Endothelial cell of umbilical vein (primary cell): Measurements from ENCODE around the gene MAS1L. TPM values are rescaled to one million over a fixed set of nuclear protein-coding genes. Genes with fewer than 3 reads are reported as not detected.
"Not testable (repeated sequence)": the region's sequence is repeated elsewhere in the genome, so short reads cannot be mapped to it uniquely, and the experiment has no call there.

Experiments used
- BruUV-seq: library from RNA; stranded (reverse); fragments of 400-500 nt; replicated peaks from 2 replicates; lab custom pipeline; 2021; lab: Mats Ljungman, UMichigan
- CTCF ChIA-PET: fragments of 300-600, 350-600 bp; sonication (Branson Sonifier 250); formaldehyde crosslinking; loops from one replicate; lab custom pipeline; 2021; ENCODE audit warnings: antibody characterized with exemption, inconsistent platforms; lab: Charles Lee
- POLR2A ChIA-PET: fragments of 300-600, 350-600 bp; sonication (Branson Sonifier 250); formaldehyde crosslinking; loops from one replicate; lab custom pipeline; 2021; ENCODE audit warnings: antibody characterized with exemption, inconsistent platforms; lab: Charles Lee
- DNase-seq: peaks from one replicate; pipeline ENCODE4 v3.0.0-alpha.2; 2011; ENCODE audit warnings: low read depth, low spot score
- FAIRE-seq: peaks from 2 replicates; lab custom pipeline; 2011; peaks lifted over from hg19 to GRCh38; lab: Jason Lieb, UNC
- H2AFZ ChIP-seq: 2 replicates; pipeline ENCODE4 v1.6.0; 2012; ENCODE audit warnings: low read depth, low read length, control low read depth, inconsistent platforms
- H3K27ac ChIP-seq: 2 replicates; pipeline ENCODE4 v1.5.1; 2011; ENCODE audit warnings: low read depth, mild to moderate bottlenecking, control low read depth, low read length, moderate library complexity; ENCODE audit not compliant: insufficient read depth
- H3K27me3 ChIP-seq, 2 experiments: 2 replicates each; pipeline versions ENCODE4 v1.6.0 to v1.6.1; 2011; ENCODE audit warnings: low read length in 2 of 2, mixed read lengths in 1 of 2; ENCODE audit not compliant: control insufficient read depth in 2 of 2, insufficient read depth in 2 of 2
- H3K36me3 ChIP-seq, 2 experiments: 2 replicates in 1 of 2; 3 replicates in 1 of 2; pipeline ENCODE4 v1.5.1; 2011; ENCODE audit warnings: low read length in 2 of 2, mild to moderate bottlenecking in 1 of 2, moderate library complexity in 1 of 2; ENCODE audit not compliant: control insufficient read depth in 2 of 2, insufficient read depth in 2 of 2; ENCODE audit errors: extremely low read depth in 1 of 2
- H3K4me1 ChIP-seq: 3 replicates; pipeline ENCODE4 v1.5.1; 2011; ENCODE audit warnings: mild to moderate bottlenecking, low read length; ENCODE audit not compliant: control insufficient read depth, insufficient read depth; ENCODE audit errors: extremely low read depth
- H3K4me2 ChIP-seq: 2 replicates; pipeline ENCODE4 v1.6.1; 2011; ENCODE audit warnings: low read length, control low read depth, mixed read lengths; ENCODE audit not compliant: insufficient read depth
- H3K4me3 ChIP-seq, 3 experiments: fragments of 200-600 bp in 1 of 3; sonication (generic), shearing (Covaris generic) in 1 of 3; replicated peaks in 1 of 3; 2 replicates each; pipeline ENCODE4 v1.5.1; 2011 to 2016; ENCODE audit warnings: control low read depth in 3 of 3, low read length in 3 of 3, mild to moderate bottlenecking in 2 of 3, inconsistent platforms in 1 of 3, low read depth in 1 of 3, moderate library complexity in 1 of 3; ENCODE audit not compliant: insufficient read depth in 1 of 3
- H3K79me2 ChIP-seq: 2 replicates; pipeline ENCODE4 v1.6.0; 2012; ENCODE audit warnings: low read length, inconsistent platforms; ENCODE audit not compliant: control insufficient read depth, insufficient read depth
- H3K9ac ChIP-seq: replicated peaks from 2 replicates; pipeline ENCODE3; 2011; ENCODE audit warnings: low read length, control low read depth; ENCODE audit not compliant: insufficient read depth; ENCODE audit errors: extremely low read depth
- H3K9me1 ChIP-seq: replicated peaks from 3 replicates; pipeline ENCODE4 v1.6.0; 2011; ENCODE audit warnings: mild to moderate bottlenecking, low read length; ENCODE audit not compliant: control insufficient read depth, insufficient read depth; ENCODE audit errors: extremely low read depth
- H3K9me3 ChIP-seq: replicated peaks from 2 replicates; pipeline ENCODE4 v1.5.1; 2012; ENCODE audit warnings: low read length, inconsistent platforms; ENCODE audit not compliant: control insufficient read depth, insufficient read depth
- H4K20me1 ChIP-seq: replicated peaks from 2 replicates; pipeline ENCODE3; 2011; ENCODE audit warnings: mild to moderate bottlenecking, low read length; ENCODE audit not compliant: control insufficient read depth, insufficient read depth; ENCODE audit errors: extremely low read depth
- EZH2 ChIP-seq: IDR thresholded peaks from 2 replicates; pipeline ENCODE4 v1.6.1; 2012; ENCODE audit warnings: borderline replicate concordance, low read depth, mild to moderate bottlenecking, moderate library complexity, low read length, inconsistent platforms; ENCODE audit not compliant: severe bottlenecking
- FOS ChIP-seq: IDR thresholded peaks from 2 replicates; pipeline ENCODE4 v1.6.1; 2011; ENCODE audit warnings: mild to moderate bottlenecking, low read length, moderate library complexity, borderline replicate concordance; ENCODE audit not compliant: insufficient read depth
- GATA2 ChIP-seq: IDR thresholded peaks from 2 replicates; pipeline ENCODE4 v1.7.0; 2011; ENCODE audit warnings: low read depth, mild to moderate bottlenecking, moderate library complexity, mixed read lengths, low read length; ENCODE audit not compliant: insufficient read length, insufficient read depth
- JUN ChIP-seq: IDR thresholded peaks from 2 replicates; pipeline ENCODE4 v1.6.1; 2011; ENCODE audit warnings: borderline replicate concordance, low read depth; ENCODE audit not compliant: insufficient read length, insufficient read depth
- MYC ChIP-seq: IDR thresholded peaks from one replicate; pipeline ENCODE4 v1.6.1; 2011; ENCODE audit warnings: mild to moderate bottlenecking, low read depth, low read length
- POLR2A ChIP-seq: IDR thresholded peaks from 2 replicates; pipeline ENCODE4 v1.6.1; 2012; ENCODE audit warnings: low read depth, mild to moderate bottlenecking, control low read depth, low read length
- POLR2AphosphoS5 ChIP-seq: IDR thresholded peaks from 2 replicates; pipeline ENCODE4 v1.6.1; 2012; ENCODE audit warnings: low read depth, mild to moderate bottlenecking, control low read depth, low read length, moderate library complexity; ENCODE audit not compliant: insufficient read depth
- dilution Hi-C: fragments of 300-500 bp; cut with MboI; formaldehyde crosslinking; loops from one replicate; pipeline ENCODE4 v1.15.0; 2019; ENCODE audit warnings: low sequenced_read_pairs; ENCODE audit not compliant: extremely low pct_ligation_motif_present
- intact Hi-C: fragments of 100-400 bp; cut with micrococcal nuclease; formaldehyde crosslinking; loops from one replicate; pipeline ENCODE4 v1.10.0; 2022
- polyA plus RNA-seq, 4 experiments: library from polyadenylated mRNA; depleted of rRNA in 3 of 4; stranded (reverse) in 3 of 4; unstranded in 1 of 4; fragments of >200 nt; gene quantifications; 2 replicates each; pipeline versions ENCODE4 v1.2.1 to v1.2.3, GENCODE V29; 2011 to 2012; ENCODE audit warnings: missing spikeins in 1 of 4
- total RNA-seq: library from RNA; stranded (reverse); gene quantifications from 2 replicates; pipeline ENCODE4 v1.2.3, GENCODE V29; 2021

Gene MAS1L
- total and polyA plus RNA-seq, 2 donors (not counting 3 experiments of a cell fraction or from before 2014, with no cell fraction given): not detected

- no peak within 1 kb of the TSS for H3K9ac ChIP-seq
- DNase-seq (no peak), FAIRE-seq (no peak)
- no peak within 1 kb of the TSS for H3K4me3 ChIP-seq
- no TSS peak for BruUV-seq
- H4K20me1 ChIP-seq: no peaks in the 10 kb centered on the region
- dilution Hi-C loops: no loop called here
- CTCF ChIA-PET: no interaction called here
- intact Hi-C loops: no loop called here
- no peaks in the 10 kb centered on the region for H3K4me1 ChIP-seq
- no peaks in the 10 kb centered on the region for H3K9me1 ChIP-seq
- H2AFZ ChIP-seq: no peak within 1 kb of the TSS
- no peak within 1 kb of the TSS for H3K27ac ChIP-seq
- H3K36me3 ChIP-seq: no peaks in the 10 kb centered on the region
- H3K9me3 ChIP-seq: no peaks in the 10 kb centered on the region
- no peak within 1 kb of the TSS for H3K4me2 ChIP-seq
- POLR2A ChIA-PET: no interaction called here
- no peaks in the 10 kb centered on the region for H3K27me3 ChIP-seq
- H3K79me2 ChIP-seq: no peaks in the 10 kb centered on the region
- TF ChIP-seq JUN (no peak), GATA2 (no peak), FOS (no peak), POLR2AphosphoS5 (no peak), EZH2 (no peak), MYC (no peak), POLR2A (no peak)
These were observed 48.8 kb downstream of the MAS1L start, which contains the start of gene OR10C1 for GRCh38 chr6:29439006-29439405. Gene OR10C1 (plus strand): TSS chr6:29439306. CDS start chr6:29440016, 710 bp downstream.

- H3K9ac ChIP-seq, BruUV-seq, H3K27ac ChIP-seq, H4K20me1 ChIP-seq, CTCF ChIA-PET, POLR2A ChIA-PET, intact Hi-C loops, H3K36me3 ChIP-seq, H3K79me2 ChIP-seq, H2AFZ ChIP-seq, H3K4me1 ChIP-seq, DNase-seq, FAIRE-seq, H3K9me3 ChIP-seq, H3K4me3 ChIP-seq, dilution Hi-C loops, H3K27me3 ChIP-seq, H3K9me1 ChIP-seq, H3K4me2 ChIP-seq: not testable (repeated sequence)
These were observed 51.0 kb downstream of the MAS1L start for GRCh38 chr6:29436730-29437129.

Other genes starting within 250 kb of the MAS1L start
- not detected in 2 replicates for gene OR14J1, start 186.3 kb downstream of the MAS1L start, total RNA-seq
- not detected in 2 replicates for gene OR14J1, start 186.3 kb downstream of the MAS1L start, polyA plus RNA-seq
- gene OR5V1, start 119.1 kb downstream of the MAS1L start, total RNA-seq: not detected in 2 replicates
- gene OR5V1, start 119.1 kb downstream of the MAS1L start, polyA plus RNA-seq: not detected in 2 replicates
- gene OR12D3, start 112.7 kb downstream of the MAS1L start, total RNA-seq: not detected in 2 replicates
- gene OR12D3, start 112.7 kb downstream of the MAS1L start, polyA plus RNA-seq: not detected in 2 replicates
- gene OR12D2, start 92.3 kb downstream of the MAS1L start, total RNA-seq: not detected in 2 replicates
- not detected in 2 replicates for gene OR12D2, start 92.3 kb downstream of the MAS1L start, polyA plus RNA-seq
- not detected in 2 replicates for gene OR12D1, start 73.0 kb downstream of the MAS1L start, total RNA-seq
- gene OR12D1, start 73.0 kb downstream of the MAS1L start, polyA plus RNA-seq: not detected in 2 replicates
- not detected in 2 replicates for gene OR10C1, start 48.6 kb downstream of the MAS1L start, total RNA-seq
- not detected in 2 replicates for gene OR10C1, start 48.6 kb downstream of the MAS1L start, polyA plus RNA-seq
- not detected in 2 replicates for gene OR11A1, start 30.9 kb downstream of the MAS1L start, total RNA-seq
- gene OR11A1, start 30.9 kb downstream of the MAS1L start, polyA plus RNA-seq: not detected in 2 replicates
- gene OR2H1, start 30.8 kb downstream of the MAS1L start, total RNA-seq: not detected in 2 replicates
- not detected in 2 replicates for gene OR2H1, start 30.8 kb downstream of the MAS1L start, polyA plus RNA-seq
- gene UBD, start 71.8 kb upstream of the MAS1L start, total RNA-seq: 0.31 TPM in 1 of 2 replicates, not detected in the other
- gene UBD, start 71.8 kb upstream of the MAS1L start, polyA plus RNA-seq: 0.10 and 0.13 TPM in 2 replicates
- not detected in 2 replicates for gene OR2H2, start 97.2 kb upstream of the MAS1L start, total RNA-seq
- gene OR2H2, start 97.2 kb upstream of the MAS1L start, polyA plus RNA-seq: not detected in 2 replicates
- gene GABBR1, start 145.2 kb upstream of the MAS1L start, total RNA-seq: 50.8 and 52.1 TPM in 2 replicates
- 43.6 and 53.1 TPM in 2 replicates for gene GABBR1, start 145.2 kb upstream of the MAS1L start, polyA plus RNA-seq
- gene MOG, start 169.1 kb upstream of the MAS1L start, total RNA-seq: not detected in 2 replicates
- gene MOG, start 169.1 kb upstream of the MAS1L start, polyA plus RNA-seq: not detected in 2 replicates
- gene ZFP57, start 193.2 kb upstream of the MAS1L start, total RNA-seq: not detected in 2 replicates
- 0.07 TPM in 1 of 2 replicates, not detected in the other for gene ZFP57, start 193.2 kb upstream of the MAS1L start, polyA plus RNA-seq
- gene HLA-F, start 235.5 kb upstream of the MAS1L start, total RNA-seq: 1.6 and 2.8 TPM in 2 replicates
- 1.5 and 1.8 TPM in 2 replicates for gene HLA-F, start 235.5 kb upstream of the MAS1L start, polyA plus RNA-seq